Activated CD8-positive, alpha-beta T cell treated with anti-CD3 and anti-CD28 coated beads for 36 hours (primary cell): ENCODE results near the gene PTPRN2. TPM values are rescaled to one million over a fixed set of nuclear protein-coding genes. Genes with fewer than 3 reads are reported as not detected.

ENCODE experiments used
- ATAC-seq: fragments of 200-7000 bp; cut with Tn5 transposase; one replicate; pipeline ENCODE4 v1.10.0; 2021; ENCODE audit warnings: mild to moderate bottlenecking, moderate library complexity
- CTCF ChIA-PET: fragments of 350-600 bp; sonication (Branson Sonifier 250); formaldehyde crosslinking; loops from one replicate; lab custom pipeline; 2021; ENCODE audit warnings: antibody characterized with exemption; lab: Charles Lee
- POLR2A ChIA-PET: fragments of 350-600 bp; sonication (Branson Sonifier 250); formaldehyde crosslinking; loops from one replicate; lab custom pipeline; 2021; ENCODE audit warnings: antibody characterized with exemption; lab: Charles Lee
- DNase-seq: peaks from one replicate; pipeline ENCODE4 v3.0.0-alpha.2; 2020
- H3K27ac Mint-ChIP-seq: one replicate; pipeline ENCODE4 v1.8.0; 2021; ENCODE audit warnings: mild to moderate bottlenecking, mixed read lengths
- H3K27me3 Mint-ChIP-seq: one replicate; pipeline ENCODE4 v1.8.0; 2021; ENCODE audit warnings: mixed read lengths
- H3K36me3 Mint-ChIP-seq: one replicate; pipeline ENCODE4 v1.8.0; 2021; ENCODE audit warnings: low read depth, mixed read lengths
- H3K4me1 Mint-ChIP-seq: one replicate; pipeline ENCODE4 v1.8.0; 2021; ENCODE audit warnings: low read depth, mixed read lengths
- H3K4me3 Mint-ChIP-seq: one replicate; pipeline ENCODE4 v1.8.0; 2021; ENCODE audit warnings: mild to moderate bottlenecking, moderate library complexity, mixed read lengths
- H3K9me3 Mint-ChIP-seq: one replicate; pipeline ENCODE4 v1.8.0; 2021; ENCODE audit warnings: mixed read lengths
- intact Hi-C: fragments of 100-400 bp; cut with micrococcal nuclease; formaldehyde crosslinking; loops from one replicate; pipeline ENCODE4 v1.10.0; 2022
- total RNA-seq, 2 experiments: library from RNA; stranded (reverse); gene quantifications; one replicate each; pipeline ENCODE4 v1.2.3, GENCODE V29; 2021
- TF ChIP-seq, protein P1 (sequence below): fragments of 200-600 bp; IDR thresholded peaks from one replicate; pipeline ENCODE4 v1.8.0; 2022; ENCODE audit warnings: antibody characterized with exemption, mild to moderate bottlenecking

PTPRN2 gene
- total RNA-seq, 2 experiments from 2014 or later = 0.49 to 0.65 TPM

DNA sequence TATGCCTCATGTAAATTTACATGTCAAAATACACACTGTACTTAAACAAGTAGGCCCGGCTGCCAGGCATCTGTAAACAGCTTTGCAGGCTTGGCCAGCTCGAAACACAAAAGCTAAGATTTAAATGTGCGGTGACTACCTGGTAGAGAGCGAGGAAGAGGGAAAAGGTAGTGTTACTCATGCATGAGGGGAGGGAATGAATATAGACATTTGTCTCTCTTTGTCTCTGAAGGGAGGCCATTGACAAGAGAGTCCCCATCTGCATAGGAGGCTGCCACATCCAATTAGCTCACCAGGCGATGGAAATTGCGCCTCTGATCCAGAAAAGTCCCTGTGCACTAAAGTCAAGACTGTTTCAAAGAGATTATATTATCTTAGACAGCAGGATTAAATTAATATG is 535.8 kb downstream of the PTPRN2 start:
- no peak overlapping the region for H3K4me3 Mint-ChIP-seq
- ATAC-seq (no peak), DNase-seq (no peak)
- no peaks in the 10 kb centered on the region for H3K27me3 Mint-ChIP-seq
- ChIA-PET CTCF (no interaction called here), POLR2A (no interaction called here)
- TF ChIP-seq, protein P1, sequence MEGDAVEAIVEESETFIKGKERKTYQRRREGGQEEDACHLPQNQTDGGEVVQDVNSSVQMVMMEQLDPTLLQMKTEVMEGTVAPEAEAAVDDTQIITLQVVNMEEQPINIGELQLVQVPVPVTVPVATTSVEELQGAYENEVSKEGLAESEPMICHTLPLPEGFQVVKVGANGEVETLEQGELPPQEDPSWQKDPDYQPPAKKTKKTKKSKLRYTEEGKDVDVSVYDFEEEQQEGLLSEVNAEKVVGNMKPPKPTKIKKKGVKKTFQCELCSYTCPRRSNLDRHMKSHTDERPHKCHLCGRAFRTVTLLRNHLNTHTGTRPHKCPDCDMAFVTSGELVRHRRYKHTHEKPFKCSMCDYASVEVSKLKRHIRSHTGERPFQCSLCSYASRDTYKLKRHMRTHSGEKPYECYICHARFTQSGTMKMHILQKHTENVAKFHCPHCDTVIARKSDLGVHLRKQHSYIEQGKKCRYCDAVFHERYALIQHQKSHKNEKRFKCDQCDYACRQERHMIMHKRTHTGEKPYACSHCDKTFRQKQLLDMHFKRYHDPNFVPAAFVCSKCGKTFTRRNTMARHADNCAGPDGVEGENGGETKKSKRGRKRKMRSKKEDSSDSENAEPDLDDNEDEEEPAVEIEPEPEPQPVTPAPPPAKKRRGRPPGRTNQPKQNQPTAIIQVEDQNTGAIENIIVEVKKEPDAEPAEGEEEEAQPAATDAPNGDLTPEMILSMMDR = no peak
- intact Hi-C loops = no loop called here
- no peaks in the 10 kb centered on the region for H3K4me1 Mint-ChIP-seq
- H3K36me3 Mint-ChIP-seq = no peaks in the 10 kb centered on the region
- H3K9me3 Mint-ChIP-seq = no peaks in the 10 kb centered on the region
- H3K27ac Mint-ChIP-seq = no peak overlapping the region

DNA sequence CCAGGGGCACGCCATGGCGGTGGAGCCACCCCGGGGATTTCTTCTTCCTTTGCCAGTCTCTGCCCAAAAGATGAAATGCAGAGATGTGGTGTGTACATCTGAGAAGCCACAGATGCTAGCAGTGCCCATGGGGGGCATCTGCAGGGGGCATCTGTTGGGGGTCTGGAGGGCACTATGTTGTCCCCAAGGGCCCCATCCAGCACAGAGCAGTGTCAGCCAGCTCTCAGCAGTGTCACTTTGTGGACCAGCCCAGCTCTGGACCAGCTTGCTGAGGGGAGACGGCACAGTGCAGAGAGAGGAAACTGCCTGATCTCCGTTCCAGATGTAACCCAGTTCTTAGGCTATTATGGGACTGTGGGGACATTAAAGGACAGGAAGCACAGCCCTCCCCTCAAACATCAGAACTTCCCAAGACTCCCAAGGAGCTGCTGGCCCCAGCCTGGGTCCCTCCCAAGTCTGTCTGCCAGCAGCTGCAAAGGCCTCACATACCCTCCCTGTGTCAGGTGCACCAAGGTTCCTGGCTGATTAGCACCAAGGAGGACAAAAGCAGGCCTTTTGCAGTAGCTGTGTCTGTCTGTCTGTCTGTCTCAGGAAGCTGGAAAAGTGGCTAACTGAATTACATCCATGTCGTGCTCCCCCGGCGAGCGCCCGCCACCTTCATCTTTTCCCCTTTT is 536.5 kb downstream of the PTPRN2 start:
- no peaks in the 10 kb centered on the region for H3K4me1 Mint-ChIP-seq
- ATAC-seq = no peak

DNA sequence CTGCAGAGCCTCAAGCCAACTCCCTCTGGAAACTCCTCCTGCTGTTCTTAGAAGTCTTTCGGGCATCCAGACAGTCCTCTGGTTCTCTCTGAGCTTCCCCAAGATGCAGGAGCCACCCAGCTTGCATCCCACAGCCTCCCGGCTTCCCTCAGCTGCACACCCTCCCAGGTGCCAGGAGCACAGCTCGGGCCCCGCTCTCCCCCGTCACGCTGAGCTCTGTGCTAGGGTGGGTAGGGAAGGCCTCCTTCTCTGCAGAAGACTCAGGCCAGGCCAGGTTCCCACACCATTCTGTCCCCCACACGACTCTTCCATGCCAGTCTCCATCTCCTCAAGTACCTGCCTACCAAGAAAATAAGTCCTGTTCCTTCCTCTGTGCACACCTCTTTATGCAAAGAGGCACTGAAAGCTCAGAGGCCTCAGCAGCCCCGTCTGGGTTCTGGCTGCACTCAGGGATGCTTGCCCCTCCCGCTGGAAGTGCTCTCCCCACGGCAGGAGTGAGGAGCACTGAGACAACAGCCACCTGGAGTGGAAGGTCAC is 537.1 kb downstream of the PTPRN2 start:
- ChIA-PET CTCF (no interaction called here), POLR2A (no interaction called here)
- ATAC-seq = no peak
- no peak overlapping the region for H3K27ac Mint-ChIP-seq
- no peak overlapping the region for H3K4me3 Mint-ChIP-seq
- H3K9me3 Mint-ChIP-seq = no peaks in the 10 kb centered on the region
- no peaks in the 10 kb centered on the region for H3K36me3 Mint-ChIP-seq
- DNase-seq = no peak
- intact Hi-C loops = no loop called here
- no peaks in the 10 kb centered on the region for H3K4me1 Mint-ChIP-seq
- TF ChIP-seq, protein P1 = no peak
- no peaks in the 10 kb centered on the region for H3K27me3 Mint-ChIP-seq

More for the DNA sequence above, 536.5 kb downstream of the PTPRN2 start:
- H3K36me3 Mint-ChIP-seq = no peaks in the 10 kb centered on the region
- ChIA-PET CTCF (no interaction called here), POLR2A (no interaction called here)
- DNase-seq = no peak
- H3K27ac Mint-ChIP-seq = no peak overlapping the region
- H3K4me3 Mint-ChIP-seq = no peak overlapping the region
- intact Hi-C loops = no loop called here
- TF ChIP-seq, protein P1 = no peak
- H3K27me3 Mint-ChIP-seq = no peaks in the 10 kb centered on the region
- no peaks in the 10 kb centered on the region for H3K9me3 Mint-ChIP-seq

DNA sequence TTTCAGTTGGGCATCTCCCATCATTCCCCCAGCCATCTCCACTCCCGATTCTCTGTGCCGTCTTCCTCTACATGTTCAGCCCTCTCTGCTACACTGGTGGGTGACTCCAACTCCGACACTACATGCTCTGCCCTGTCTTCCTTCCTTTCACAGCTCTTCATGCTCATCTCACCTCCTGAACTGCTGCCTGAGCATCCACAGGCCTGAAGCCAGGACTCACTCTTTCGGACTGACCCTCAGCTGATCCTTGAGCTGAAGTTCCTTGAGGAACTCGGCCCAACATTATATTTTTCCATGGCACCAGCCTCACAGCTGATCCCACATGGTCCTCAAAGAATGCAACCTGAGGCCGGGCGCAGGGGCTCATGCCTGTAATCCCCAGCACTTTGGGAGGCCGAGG is 538.4 kb downstream of the PTPRN2 start:
- Mint-ChIP-seq H3K27me3 (no peaks in the 10 kb centered on the region), H3K36me3 (no peaks in the 10 kb centered on the region), H3K4me3 (no peak overlapping the region), H3K27ac (no peak overlapping the region), H3K4me1 (no peaks in the 10 kb centered on the region), H3K9me3 (no peaks in the 10 kb centered on the region)
- ChIA-PET CTCF (no interaction called here), POLR2A (no interaction called here)
- no peak for ATAC-seq
- DNase-seq = no peak
- TF ChIP-seq, protein P1 = no peak
- intact Hi-C loops = no loop called here

DNA sequence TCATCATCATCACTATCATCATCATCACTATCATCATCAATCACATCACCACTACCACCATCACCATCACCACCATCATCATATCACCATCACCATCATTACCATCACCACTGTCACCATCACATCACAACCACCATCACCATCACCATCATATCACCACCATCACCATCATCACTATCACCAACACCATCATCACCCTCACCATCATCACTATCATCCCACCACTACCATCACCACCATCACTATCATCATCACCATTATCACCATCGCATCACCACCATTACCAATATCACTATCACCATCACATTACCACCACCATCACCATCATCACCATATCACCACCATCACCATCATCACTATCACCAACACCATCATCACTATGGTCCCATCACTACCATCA is 539.1 kb downstream of the PTPRN2 start:
- H3K27me3 Mint-ChIP-seq = no peaks in the 10 kb centered on the region
- TF ChIP-seq, protein P1 = no peak
- POLR2A ChIA-PET = no interaction called here
- CTCF ChIA-PET = no interaction called here
- H3K36me3 Mint-ChIP-seq = no peaks in the 10 kb centered on the region
- H3K4me1 Mint-ChIP-seq = no peaks in the 10 kb centered on the region
- no peaks in the 10 kb centered on the region for H3K9me3 Mint-ChIP-seq
- H3K4me3 Mint-ChIP-seq = no peak overlapping the region
- DNase-seq = no peak
- intact Hi-C loops = no loop called here
- no peak for ATAC-seq
- H3K27ac Mint-ChIP-seq = no peak overlapping the region
